Measurements from ENCODE around the gene HNRNPL. TPM values are rescaled to one million over a fixed set of nuclear protein-coding genes. Genes with fewer than 3 reads are reported as not detected.

Gene HNRNPL
- total RNA-seq, 1 experiment from 2014 or later, result 749 TPM

DNA sequence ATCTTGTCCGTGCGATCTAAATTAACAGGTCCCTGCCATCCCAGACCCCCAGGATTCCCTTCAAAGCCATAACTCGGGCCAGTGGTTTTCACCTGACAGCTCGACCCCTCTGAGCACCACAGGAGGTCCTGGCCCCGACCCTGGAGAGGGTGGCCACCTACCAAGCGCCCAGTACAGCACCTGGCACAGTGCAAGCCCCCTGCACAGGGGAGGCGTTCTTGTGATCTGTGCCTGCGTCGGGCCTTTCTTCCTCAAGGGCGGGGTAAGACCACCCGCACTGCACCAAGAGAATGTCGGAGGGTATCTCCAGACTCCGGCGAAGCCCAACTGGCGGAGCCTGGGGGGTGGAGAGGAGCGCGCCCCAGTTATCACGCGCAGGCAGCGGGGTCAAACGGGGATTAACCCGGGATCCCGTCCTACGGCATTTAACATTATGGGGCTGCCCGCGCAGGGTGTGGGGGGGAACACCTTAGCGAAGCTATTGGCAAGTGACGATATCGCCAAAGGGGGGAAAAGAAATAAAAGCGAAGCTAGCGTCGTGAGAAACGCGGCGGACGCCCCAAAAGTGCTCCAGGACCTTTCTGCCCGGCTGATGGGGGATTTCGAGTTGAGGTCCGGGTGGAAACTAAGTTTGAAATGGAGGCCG, 1.3 kb upstream of the HNRNPL start:
- Histone ChIP-seq H3K27me3 (ENCODE audit: control insufficient read depth, insufficient read depth, low read length) (no peaks in the 10 kb centered on the region), H3K36me3 (ENCODE audit: control insufficient read depth, insufficient read depth, low read length) (peaks cover 21% of the 10 kb centered on the region), H3K4me3 (ENCODE audit: low read depth in 2 of 2, low read length in 2 of 2) (peak overlapping the region; percentile 61 to 70), H3K27ac (ENCODE audit: low read length) (peak overlapping the region; percentile 99), H3K4me1 (ENCODE audit: control insufficient read depth, insufficient read depth, low read length) (peaks cover 43% of the 10 kb centered on the region), H3K9me3 (ENCODE audit: control insufficient read depth, insufficient read depth, low read depth, low read length) (no peaks in the 10 kb centered on the region)
- in situ Hi-C loops (cut with HindIII; ENCODE audit: low pct_unique_long_range_greater_than_20kb, low sequenced_read_pairs), result no loop called here
- no peak for TF ChIP-seq CTCF (IDR thresholded peaks at IDR 0.05)
- TF ChIP-seq TCF7L2 (IDR thresholded peaks at IDR 0.05; ENCODE audit: low read depth, low read length), result peak; percentile 80
- intact Hi-C loops (cut with micrococcal nuclease; ENCODE audit: unreplicated experiment), result loop anchor here (5.0 to 10.0 kb wide), 2 partner anchors 46 to 346 kb away; partner anchors contain the start of genes NFKBIB and SIRT2
- TSS peak; percentile 83 for BruUV-seq (replicated peaks)
- POLR2A ChIA-PET, result interaction anchor here (0.5 to 1.1 kb wide), 10 partner anchors 10 to 555 kb away, joined by 3 to 7 read pairs (median 4); partner anchors contain the start of genes ECH1 and FBXO17
- DNase-seq (ENCODE audit: low read depth, low spot score), result no peak
- CTCF ChIA-PET, result interaction anchor here (0.6 to 1.3 kb wide), 5 partner anchors 36 to 333 kb away, joined by 3 to 7 read pairs (median 3); no protein-coding TSS in a partner anchor
- ATAC-seq, result peak; percentile 2

GRCh38 chr19:38850436-38850975, 720 bp upstream of the HNRNPL start:
- POLR2A ChIA-PET, result interaction anchor here (0.5 to 1.1 kb wide), 7 partner anchors 10 to 555 kb away, joined by 3 to 7 read pairs (median 4); partner anchors contain the start of gene ECH1
- BruUV-seq (replicated peaks), result no TSS peak
- ATAC-seq (peak; percentile 83), DNase-seq (ENCODE audit: low read depth, low spot score) (no peak)
- CTCF ChIA-PET, result interaction anchor here (0.6 to 1.3 kb wide), 4 partner anchors 37 to 332 kb away, joined by 3 to 7 read pairs (median 3); no protein-coding TSS in a partner anchor
- Histone ChIP-seq H3K36me3 (ENCODE audit: control insufficient read depth, insufficient read depth, low read length) (peaks cover 27% of the 10 kb centered on the region), H3K4me3 (ENCODE audit: low read depth in 2 of 2, low read length in 2 of 2) (peak overlapping the region; percentile 61 to 70), H3K9me3 (ENCODE audit: control insufficient read depth, insufficient read depth, low read depth, low read length) (no peaks in the 10 kb centered on the region), H3K27me3 (ENCODE audit: control insufficient read depth, insufficient read depth, low read length) (no peaks in the 10 kb centered on the region), H3K27ac (ENCODE audit: low read length) (peak overlapping the region; percentile 99), H3K4me1 (ENCODE audit: control insufficient read depth, insufficient read depth, low read length) (peaks cover 49% of the 10 kb centered on the region)
- intact Hi-C loops (cut with micrococcal nuclease; ENCODE audit: unreplicated experiment) (loop anchor here (5.0 to 10.0 kb wide), 2 partner anchors 47 to 346 kb away; partner anchors contain the start of genes NFKBIB and SIRT2), in situ Hi-C loops (cut with HindIII; ENCODE audit: low pct_unique_long_range_greater_than_20kb, low sequenced_read_pairs) (no loop called here)
- TF ChIP-seq, protein P1, sequence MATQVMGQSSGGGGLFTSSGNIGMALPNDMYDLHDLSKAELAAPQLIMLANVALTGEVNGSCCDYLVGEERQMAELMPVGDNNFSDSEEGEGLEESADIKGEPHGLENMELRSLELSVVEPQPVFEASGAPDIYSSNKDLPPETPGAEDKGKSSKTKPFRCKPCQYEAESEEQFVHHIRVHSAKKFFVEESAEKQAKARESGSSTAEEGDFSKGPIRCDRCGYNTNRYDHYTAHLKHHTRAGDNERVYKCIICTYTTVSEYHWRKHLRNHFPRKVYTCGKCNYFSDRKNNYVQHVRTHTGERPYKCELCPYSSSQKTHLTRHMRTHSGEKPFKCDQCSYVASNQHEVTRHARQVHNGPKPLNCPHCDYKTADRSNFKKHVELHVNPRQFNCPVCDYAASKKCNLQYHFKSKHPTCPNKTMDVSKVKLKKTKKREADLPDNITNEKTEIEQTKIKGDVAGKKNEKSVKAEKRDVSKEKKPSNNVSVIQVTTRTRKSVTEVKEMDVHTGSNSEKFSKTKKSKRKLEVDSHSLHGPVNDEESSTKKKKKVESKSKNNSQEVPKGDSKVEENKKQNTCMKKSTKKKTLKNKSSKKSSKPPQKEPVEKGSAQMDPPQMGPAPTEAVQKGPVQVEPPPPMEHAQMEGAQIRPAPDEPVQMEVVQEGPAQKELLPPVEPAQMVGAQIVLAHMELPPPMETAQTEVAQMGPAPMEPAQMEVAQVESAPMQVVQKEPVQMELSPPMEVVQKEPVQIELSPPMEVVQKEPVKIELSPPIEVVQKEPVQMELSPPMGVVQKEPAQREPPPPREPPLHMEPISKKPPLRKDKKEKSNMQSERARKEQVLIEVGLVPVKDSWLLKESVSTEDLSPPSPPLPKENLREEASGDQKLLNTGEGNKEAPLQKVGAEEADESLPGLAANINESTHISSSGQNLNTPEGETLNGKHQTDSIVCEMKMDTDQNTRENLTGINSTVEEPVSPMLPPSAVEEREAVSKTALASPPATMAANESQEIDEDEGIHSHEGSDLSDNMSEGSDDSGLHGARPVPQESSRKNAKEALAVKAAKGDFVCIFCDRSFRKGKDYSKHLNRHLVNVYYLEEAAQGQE (IDR thresholded peaks at IDR 0.05; ENCODE audit: insufficient read depth in 1 of 2, low read depth in 2 of 2, low read length in 1 of 2), result no peak
- TF ChIP-seq TCF7L2 (IDR thresholded peaks at IDR 0.05; ENCODE audit: low read depth, low read length), result no peak; the same call in 1 of the 2 replicates
- TF ChIP-seq SIN3A (IDR thresholded peaks at IDR 0.05; ENCODE audit: borderline replicate concordance, insufficient read depth, low read depth, low read length), result no peak
- TF ChIP-seq POLR2AphosphoS5 (IDR thresholded peaks at IDR 0.05; ENCODE audit: low read depth, low read length), result no peak
- TF ChIP-seq CTCF (IDR thresholded peaks at IDR 0.05), result no peak

Data from Panc1 (cell line).